Measurements from ENCODE around the gene LRMDA.

Gene LRMDA

DNA sequence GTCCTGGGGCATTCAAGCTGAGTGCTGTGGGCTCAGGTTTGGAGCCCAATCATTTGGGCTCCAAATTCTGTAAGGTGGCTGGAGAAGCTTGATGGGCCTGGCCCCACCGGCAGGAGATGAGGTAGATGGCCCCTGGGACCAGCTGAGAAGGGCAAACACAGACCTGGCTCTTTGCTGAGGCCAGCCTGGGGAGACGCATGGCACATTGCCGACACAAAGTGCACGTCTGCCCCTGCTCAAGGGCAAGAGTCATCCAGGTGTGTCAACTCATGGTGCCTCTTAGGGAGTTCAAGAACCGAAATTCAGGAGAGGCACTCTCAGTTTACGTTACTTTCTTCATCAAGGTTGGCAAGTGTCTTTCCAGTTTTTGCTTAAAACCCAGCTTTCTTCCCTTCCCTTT, 227.5 kb downstream of the LRMDA start:
- POLR2A ChIA-PET = no interaction called here
- CTCF ChIA-PET = no interaction called here
- no peak for TF ChIP-seq CTCF (IDR thresholded peaks at IDR 0.05; ENCODE audit: control extremely low read depth, extremely low read depth, low read depth, missing control alignments)
- DNase-seq (ENCODE audit: extremely low spot score) = no peak

DNA sequence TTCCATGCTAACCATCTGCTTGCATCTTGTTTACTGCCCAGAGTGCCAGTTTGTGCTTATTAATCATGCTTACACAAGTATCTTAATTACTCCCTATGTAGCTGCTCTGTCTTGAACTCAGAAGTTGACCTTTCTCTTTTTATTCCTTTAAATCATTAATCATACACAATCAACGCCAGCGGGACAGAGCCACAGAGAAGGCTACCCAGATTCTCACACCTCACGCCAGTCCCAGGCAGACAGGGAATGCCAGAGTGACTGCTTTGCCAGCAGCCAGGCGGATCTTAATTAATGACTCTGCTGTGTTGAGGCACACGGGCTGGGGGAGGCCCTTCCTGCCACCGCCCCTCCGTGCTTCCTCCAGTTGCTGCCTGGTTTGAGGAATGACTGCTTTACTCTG, 229.4 kb downstream of the LRMDA start:
- CTCF ChIA-PET = no interaction called here
- POLR2A ChIA-PET = no interaction called here
- TF ChIP-seq CTCF (IDR thresholded peaks at IDR 0.05; ENCODE audit: control extremely low read depth, extremely low read depth, low read depth, missing control alignments) = no peak
- no peak for DNase-seq (ENCODE audit: extremely low spot score)

DNA sequence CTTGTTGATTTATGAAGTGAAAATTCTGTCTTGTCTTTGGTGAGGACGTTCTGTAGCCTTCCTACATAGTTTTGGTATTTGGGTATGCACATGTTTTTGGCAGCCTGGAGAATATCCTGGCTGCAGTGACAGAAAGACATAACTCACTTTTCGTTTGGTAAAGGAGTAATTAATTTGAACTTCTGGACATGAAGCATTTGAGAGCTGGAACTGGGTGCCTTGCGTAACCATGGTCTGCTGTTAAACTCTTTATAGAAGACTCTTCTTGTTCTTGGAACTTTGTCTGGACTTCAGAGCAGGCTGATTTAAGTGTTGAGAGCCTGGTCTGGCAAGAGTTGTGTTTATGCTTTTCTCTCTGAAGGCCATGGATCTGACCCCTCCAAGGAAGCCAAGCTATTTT, 231.3 kb downstream of the LRMDA start:
- CTCF ChIA-PET = no interaction called here
- POLR2A ChIA-PET = no interaction called here

GRCh38 chr10:75663947-75664664, 232.7 kb downstream of the LRMDA start:
- no peak for TF ChIP-seq CTCF (IDR thresholded peaks at IDR 0.05; ENCODE audit: control extremely low read depth, extremely low read depth, low read depth, missing control alignments)
- no peak for DNase-seq (ENCODE audit: extremely low spot score)
- POLR2A ChIA-PET = no interaction called here
- CTCF ChIA-PET = no interaction called here

More for the DNA sequence above, 231.3 kb downstream of the LRMDA start:
- no peak for DNase-seq (ENCODE audit: extremely low spot score)
- TF ChIP-seq CTCF (IDR thresholded peaks at IDR 0.05; ENCODE audit: control extremely low read depth, extremely low read depth, low read depth, missing control alignments) = no peak

GRCh38 chr10:75664968-75665367, 233.5 kb downstream of the LRMDA start:
- CTCF ChIA-PET = no interaction called here
- DNase-seq (ENCODE audit: extremely low spot score) = no peak
- TF ChIP-seq CTCF (IDR thresholded peaks at IDR 0.05; ENCODE audit: control extremely low read depth, extremely low read depth, low read depth, missing control alignments) = no peak
- POLR2A ChIA-PET = no interaction called here

- ChIA-PET POLR2A (no interaction called here), CTCF (interaction anchor here (1.2 kb wide), 1 partner anchor 13 kb away, joined by 3 read pairs; no protein-coding TSS in a partner anchor)
- no peak for DNase-seq (ENCODE audit: extremely low spot score)
- TF ChIP-seq CTCF (IDR thresholded peaks at IDR 0.05; ENCODE audit: control extremely low read depth, extremely low read depth, low read depth, missing control alignments) = no peak
Observed at GRCh38 chr10:75665707-75666106, 234.3 kb downstream of the LRMDA start.

Data from GM10248 (cell line).